HCT116 (cell line): Measurements from ENCODE around the gene GJC1. TPM values are rescaled to one million over a fixed set of nuclear protein-coding genes. Genes with fewer than 3 reads are reported as not detected.
"Not testable (repeated sequence)": the region's sequence is repeated elsewhere in the genome, so short reads cannot be mapped to it uniquely, and the experiment has no call there.

Experiments
- ATAC-seq: fragments of 200-7000 bp; cut with Tn5 transposase; 2 replicates; pipeline ENCODE4 v1.9.1; 2020; ENCODE audit warnings: mild to moderate bottlenecking, moderate library complexity
- BruUV-seq: library from RNA; stranded (reverse); fragments of 400-500 nt; replicated peaks from 2 replicates; lab custom pipeline; 2021; lab: Mats Ljungman, UMichigan
- CTCF ChIA-PET: fragments of 300-600 bp; sonication (Branson Sonifier 250); formaldehyde crosslinking; loops from one replicate; lab custom pipeline; 2021; ENCODE audit warnings: antibody characterized with exemption; lab: Charles Lee
- POLR2A ChIA-PET: fragments of 300-600, 350-600 bp; sonication (Branson Sonifier 250); formaldehyde crosslinking; loops from one replicate; lab custom pipeline; 2021; ENCODE audit warnings: antibody characterized with exemption; lab: Charles Lee
- RAD21 ChIA-PET, 2 experiments: fragments of 300-600 bp; sonication (Branson Sonifier 250); formaldehyde crosslinking; loops; one replicate each; lab custom pipeline; 2023; ENCODE audit warnings: low total read pairs in 2 of 2; ENCODE audit not compliant: uncharacterized antibody in 2 of 2, unreplicated experiment in 2 of 2, low non-redundant PET in 1 of 2; lab: Charles Lee
- DNase-seq: peaks from one replicate; pipeline ENCODE4 v3.0.0-alpha.2; 2010; ENCODE audit warnings: low read depth, low spot score
- H2AFZ ChIP-seq: fragments of 200-600 bp; shearing (Covaris generic), sonication (generic); 2 replicates; pipeline ENCODE4 v1.6.1; 2017; ENCODE audit warnings: low read depth, mixed run types, mixed read lengths, antibody characterized with exemption, low read length; ENCODE audit not compliant: poor library complexity, severe bottlenecking
- H3K27ac ChIP-seq: 2 replicates; pipeline ENCODE4 v1.5.1; 2012; ENCODE audit warnings: low read depth, low read length
- H3K27me3 ChIP-seq: fragments of 200-600 bp; sonication (generic); 2 replicates; pipeline ENCODE4 v1.6.1; 2016; ENCODE audit warnings: mixed run types, low read length, mixed read lengths; ENCODE audit not compliant: insufficient read depth
- H3K36me3 ChIP-seq, 2 experiments: fragments of 200-500 bp in 1 of 2; fragments of 200-600 bp in 1 of 2; sonication (Bioruptor generic) in 1 of 2; sonication (generic) in 1 of 2; 2 replicates each; pipeline versions ENCODE4 v1.5.1 to v1.6.1; 2014 to 2016; ENCODE audit warnings: low read length in 2 of 2, inconsistent platforms in 1 of 2, mixed read lengths in 1 of 2, mixed run types in 1 of 2; ENCODE audit not compliant: insufficient read depth in 2 of 2, control insufficient read depth in 1 of 2
- H3K4me1 ChIP-seq, 2 experiments: fragments of 200-600 bp in 1 of 2; sonication (generic) in 1 of 2; 2 replicates each; pipeline versions ENCODE4 v1.5.1 to v1.6.1; 2012 to 2017; ENCODE audit warnings: low read length in 2 of 2, inconsistent platforms in 1 of 2, mild to moderate bottlenecking in 1 of 2, mixed read lengths in 1 of 2, mixed run types in 1 of 2, moderate library complexity in 1 of 2; ENCODE audit not compliant: insufficient read depth in 2 of 2, control insufficient read depth in 1 of 2
- H3K4me2 ChIP-seq: fragments of 200-600 bp; sonication (generic); 2 replicates; pipeline ENCODE4 v1.6.1; 2017; ENCODE audit warnings: mixed run types, low read length, mixed read lengths
- H3K4me3 ChIP-seq, 2 experiments: fragments of 200-600 bp in 1 of 2; sonication (generic) in 1 of 2; replicated peaks in 1 of 2; 2 replicates each; pipeline ENCODE4 v1.5.1; 2011 to 2016; ENCODE audit warnings: low read length in 2 of 2, control low read depth in 1 of 2, low read depth in 1 of 2, mild to moderate bottlenecking in 1 of 2, mixed read lengths in 1 of 2, mixed run types in 1 of 2
- H3K79me2 ChIP-seq: fragments of 200-600 bp; sonication (generic); 2 replicates; pipeline ENCODE4 v1.6.1; 2017; ENCODE audit warnings: mild to moderate bottlenecking, mixed run types, low read length, moderate library complexity, mixed read lengths; ENCODE audit not compliant: insufficient read depth
- H3K9ac ChIP-seq: fragments of 200-600 bp; sonication (generic); 2 replicates; pipeline ENCODE4 v1.6.1; 2016; ENCODE audit warnings: low read length, mixed read lengths
- H3K9me2 ChIP-seq: fragments of 200-600 bp; sonication (generic), shearing (Covaris generic); 2 replicates; pipeline ENCODE4 v1.6.1; 2017; ENCODE audit warnings: mixed run types, mild to moderate bottlenecking, moderate library complexity; ENCODE audit not compliant: insufficient read depth
- H3K9me3 ChIP-seq, 2 experiments: fragments of 200-500 bp in 1 of 2; fragments of 200-600 bp in 1 of 2; sonication (Bioruptor generic) in 1 of 2; sonication (generic) in 1 of 2; 2 replicates each; pipeline ENCODE4 v1.6.1; 2014 to 2017; ENCODE audit warnings: low read length in 2 of 2, mixed read lengths in 2 of 2, inconsistent platforms in 1 of 2, low read depth in 1 of 2, mild to moderate bottlenecking in 1 of 2, mixed run types in 1 of 2, moderate library complexity in 1 of 2; ENCODE audit not compliant: control insufficient read depth in 1 of 2, insufficient read depth in 1 of 2
- H4K20me1 ChIP-seq: fragments of 200-600 bp; sonication (generic), shearing (Covaris generic); 2 replicates; pipeline ENCODE4 v1.6.1; 2017; ENCODE audit warnings: mixed run types, mild to moderate bottlenecking, moderate library complexity; ENCODE audit not compliant: insufficient read depth
- CTCF ChIP-seq, 3 experiments: fragments of 200-600 bp in 1 of 3; sonication (generic) in 1 of 3; IDR thresholded peaks in 2 of 3; conservative IDR thresholded peaks in 1 of 3; 2 replicates each; pipeline ENCODE4 v1.5.1; 2012 to 2017; ENCODE audit warnings: low read depth in 2 of 3, low read length in 2 of 3, antibody characterized with exemption in 1 of 3, borderline replicate concordance in 1 of 3, control low read depth in 1 of 3, mild to moderate bottlenecking in 1 of 3, mixed read lengths in 1 of 3, mixed run types in 1 of 3, moderate library complexity in 1 of 3; ENCODE audit not compliant: insufficient read depth in 1 of 3
- EGR1 ChIP-seq: IDR thresholded peaks from 2 replicates; pipeline ENCODE4 v1.6.1; 2012; ENCODE audit warnings: low read depth
- ELF1 ChIP-seq: IDR thresholded peaks from 2 replicates; pipeline ENCODE4 v1.6.1; 2012; ENCODE audit warnings: low read depth, borderline replicate concordance
- EZH2 ChIP-seq: fragments of 200-600 bp; sonication (generic); IDR thresholded peaks from 2 replicates; pipeline ENCODE4 v1.6.1; 2017; ENCODE audit warnings: antibody characterized with exemption, mixed run types
- FOSL1 ChIP-seq: IDR thresholded peaks from 2 replicates; pipeline ENCODE4 v1.6.1; 2012; ENCODE audit warnings: low read depth
- MAX ChIP-seq: IDR thresholded peaks from 2 replicates; pipeline ENCODE4 v1.6.1; 2012
- POLR2A ChIP-seq: IDR thresholded peaks from 2 replicates; pipeline ENCODE4 v1.7.0; 2011; ENCODE audit warnings: borderline replicate concordance; ENCODE audit not compliant: insufficient read depth, insufficient read length; ENCODE audit errors: extremely low read depth
- POLR2AphosphoS5 ChIP-seq: IDR thresholded peaks from 2 replicates; pipeline ENCODE4 v1.6.1; 2011; ENCODE audit warnings: mild to moderate bottlenecking, low read depth, low read length, moderate library complexity
- REST ChIP-seq: IDR thresholded peaks from 2 replicates; pipeline ENCODE4 v1.6.1; 2012; ENCODE audit warnings: low read depth
- SIN3A ChIP-seq: IDR thresholded peaks from 2 replicates; pipeline ENCODE4 v1.6.1; 2012; ENCODE audit warnings: low read depth
- TCF7L2 ChIP-seq: IDR thresholded peaks from 2 replicates; pipeline ENCODE4 v1.7.0; 2011; ENCODE audit warnings: borderline replicate concordance, inconsistent platforms; ENCODE audit not compliant: insufficient read depth, insufficient read length; ENCODE audit errors: extremely low read depth
- YY1 ChIP-seq: IDR thresholded peaks from 2 replicates; pipeline ENCODE4 v1.6.1; 2011; ENCODE audit warnings: low read length, low read depth, moderate library complexity, mild to moderate bottlenecking; ENCODE audit not compliant: insufficient replicate concordance; ENCODE audit errors: extremely low read depth
- ZFX ChIP-seq: fragments of 450-650 bp; IDR thresholded peaks from 2 replicates; pipeline ENCODE4 v1.6.1; 2017
- ZNF274 ChIP-seq: fragments of 200-500 bp; sonication (Bioruptor generic); IDR thresholded peaks from 2 replicates; pipeline ENCODE4 v1.6.1; 2014; ENCODE audit warnings: mild to moderate bottlenecking, low read depth, low read length, inconsistent platforms
- intact Hi-C: fragments of 100-400 bp; cut with micrococcal nuclease; formaldehyde crosslinking; loops from 2 replicates; pipeline ENCODE4 v1.10.0; 2022
- total RNA-seq: library from RNA; stranded (reverse); gene quantifications from one replicate; pipeline ENCODE4 v1.2.1, GENCODE V29; 2021; ENCODE audit not compliant: unreplicated experiment

GJC1 gene
- total RNA-seq, 1 experiment from 2014 or later: 62.4 TPM

- H3K4me3 ChIP-seq, H3K9ac ChIP-seq, intact Hi-C loops, H3K9me3 ChIP-seq, H3K27ac ChIP-seq, ATAC-seq, H4K20me1 ChIP-seq, DNase-seq, H3K27me3 ChIP-seq, CTCF ChIA-PET, RAD21 ChIA-PET, BruUV-seq, H3K9me2 ChIP-seq, H3K4me2 ChIP-seq, H2AFZ ChIP-seq, POLR2A ChIA-PET: not testable (repeated sequence)
- peaks cover 13 to 38% of the 10 kb centered on the region in 2 experiments for H3K4me1 ChIP-seq
- H3K36me3 ChIP-seq: peaks cover 12 to 18% of the 10 kb centered on the region in 2 experiments
- peaks cover 99% of the 10 kb centered on the region for H3K79me2 ChIP-seq
These were observed 21.3 kb downstream of the GJC1 start for GRCh38 chr17:44808656-44809388.

- intact Hi-C loops: no loop called here
- Histone ChIP-seq H2AFZ (no peak overlapping the region), H3K9me3 (no peaks in the 10 kb centered on the region), H3K27me3 (no peaks in the 10 kb centered on the region), H3K4me1 (peaks cover 8 to 31% of the 10 kb centered on the region in 2 experiments), H3K4me2 (no peak overlapping the region), H3K4me3 (no peak overlapping the region), H3K36me3 (peaks cover 19 to 22% of the 10 kb centered on the region in 2 experiments), H3K9ac (no peak overlapping the region), H3K27ac (no peak overlapping the region), H3K79me2 (peaks cover 99% of the 10 kb centered on the region), H4K20me1 (peaks cover 6% of the 10 kb centered on the region; the same call in 1 of the 2 replicates), H3K9me2 (no peaks in the 10 kb centered on the region)
- no peak for DNase-seq
- ChIA-PET CTCF (interaction anchor here (1.0 kb wide), 1 partner anchor 29 kb away, joined by 4 read pairs; no protein-coding TSS in a partner anchor), RAD21 (no interaction called here), POLR2A (no interaction called here)
- no peak for ATAC-seq
- BruUV-seq: no TSS peak
- TF ChIP-seq EZH2 (no peak), EGR1 (no peak), ZNF274 (no peak), ZFX (no peak), FOSL1 (no peak), POLR2AphosphoS5 (no peak), MAX (no peak), TCF7L2 (no peak), CTCF (IDR thresholded peaks at IDR 0.05 in 2 of 3, conservative IDR thresholded peaks at IDR 0.05 in 1 of 3; ENCODE audit: borderline replicate concordance in 1 of 3, insufficient read depth in 1 of 3, low read depth in 2 of 3, low read length in 2 of 3) (no peak), ELF1 (no peak), YY1 (no peak), SIN3A (no peak), POLR2A (no peak), REST (no peak)
These were observed 21.9 kb downstream of the GJC1 start for GRCh38 chr17:44808156-44808555.
